K562 (cell line): ENCODE measurements around the gene ADSS1. TPM values are rescaled to one million over a fixed set of nuclear protein-coding genes. Genes with fewer than 3 reads are reported as not detected.

ENCODE experiments used
- ATAC-seq: fragments of 200-7000 bp; cut with Tn5 transposase; 3 replicates; pipeline ENCODE4 v1.9.1; 2020; ENCODE audit warnings: moderate library complexity
- BruUV-seq: library from RNA; stranded (reverse); fragments of 400-500 nt; replicated peaks from 2 replicates; lab custom pipeline; 2021; lab: Mats Ljungman, UMichigan
- CTCF ChIA-PET: fragments of 300-600 bp; formaldehyde crosslinking; extraction: SDS; loops from one replicate; lab custom pipeline; 2021; ENCODE audit warnings: low intra/inter-chr PET ratio; lab: Yijun Ruan, JAX
- POLR2A ChIA-PET: fragments of 300-600, 350-650 bp; sonication (Branson Sonifier 250); formaldehyde crosslinking; extraction: SDS; loops from one replicate; lab custom pipeline; 2021; ENCODE audit warnings: antibody characterized with exemption, inconsistent platforms; lab: Yijun Ruan, JAX
- DNase-seq, 4 experiments: peaks; one replicate each; pipeline versions ENCODE4 v3.0.0 to v3.0.0-alpha.2; 2011 to 2018; ENCODE audit warnings: low spot score in 3 of 4, mixed read lengths in 3 of 4; ENCODE audit errors: extremely low read depth in 1 of 4
- FAIRE-seq: peaks from 2 replicates; lab custom pipeline; 2011; peaks lifted over from hg19 to GRCh38; lab: Jason Lieb, UNC
- H2AFZ ChIP-seq: 2 replicates; pipeline ENCODE4 v1.6.0; 2011; ENCODE audit warnings: low read depth, low read length, control low read depth, inconsistent platforms
- H3K27ac ChIP-seq: fragments of 200-600 bp; 3 replicates; pipeline ENCODE4 v1.8.0; 2011; ENCODE audit warnings: low read depth, mild to moderate bottlenecking, control low read depth, inconsistent platforms, low read length, moderate library complexity, mixed read lengths; ENCODE audit errors: extremely low read depth
- H3K27me3 ChIP-seq, 2 experiments: fragments of 300-600 bp in 1 of 2; 2 replicates in 1 of 2; 3 replicates in 1 of 2; pipeline versions ENCODE4 v1.6.0 to v1.8.0; 2011; ENCODE audit warnings: inconsistent platforms in 2 of 2, low read length in 2 of 2, mild to moderate bottlenecking in 1 of 2, mixed read lengths in 1 of 2, moderate library complexity in 1 of 2; ENCODE audit not compliant: control insufficient read depth in 2 of 2, insufficient read depth in 2 of 2
- H3K36me3 ChIP-seq: fragments of 300-600 bp; 3 replicates; pipeline ENCODE4 v1.8.0; 2011; ENCODE audit warnings: mild to moderate bottlenecking, low read length, inconsistent platforms; ENCODE audit not compliant: control insufficient read depth, insufficient read depth
- H3K4me1 ChIP-seq, 2 experiments: fragments of 200-600 bp in 1 of 2; replicated peaks in 1 of 2; 2 replicates in 1 of 2; 3 replicates in 1 of 2; pipeline versions ENCODE4 v1.5.1 to v1.8.0; 2011; ENCODE audit warnings: inconsistent platforms in 2 of 2, low read length in 2 of 2, mild to moderate bottlenecking in 1 of 2, mixed read lengths in 1 of 2, moderate library complexity in 1 of 2; ENCODE audit not compliant: control insufficient read depth in 2 of 2, insufficient read depth in 2 of 2
- H3K4me2 ChIP-seq: 2 replicates; pipeline ENCODE4 v1.6.1; 2011; ENCODE audit warnings: low read length, control low read depth, inconsistent platforms, mixed read lengths; ENCODE audit not compliant: insufficient read depth
- H3K4me3 ChIP-seq: fragments of 200-600 bp; sonication (generic), shearing (Covaris generic); 2 replicates; pipeline ENCODE4 v1.5.1; 2016; ENCODE audit warnings: control low read depth, inconsistent platforms
- H3K79me2 ChIP-seq: fragments of 200-600 bp; 3 replicates; pipeline ENCODE4 v1.8.0; 2011; ENCODE audit warnings: low read length, inconsistent platforms; ENCODE audit not compliant: control insufficient read depth, insufficient read depth
- H3K9ac ChIP-seq, 2 experiments: 2 replicates each; pipeline versions ENCODE4 v1.6.0 to v1.6.1; 2011; ENCODE audit warnings: low read depth in 2 of 2, low read length in 2 of 2, control low read depth in 1 of 2, inconsistent platforms in 1 of 2, mild to moderate bottlenecking in 1 of 2, mixed read lengths in 1 of 2; ENCODE audit not compliant: insufficient read depth in 1 of 2
- H3K9me1 ChIP-seq: one replicate; pipeline ENCODE4 v1.6.0; 2011; ENCODE audit warnings: inconsistent platforms, mild to moderate bottlenecking, low read length, moderate library complexity; ENCODE audit not compliant: control insufficient read depth, insufficient read depth
- H3K9me3 ChIP-seq: replicated peaks from 2 replicates; pipeline ENCODE4 v1.5.1; 2011; ENCODE audit warnings: low read depth, low read length, inconsistent platforms; ENCODE audit not compliant: control insufficient read depth, insufficient read depth
- H4K20me1 ChIP-seq: replicated peaks from 2 replicates; pipeline ENCODE4 v1.6.1; 2011; ENCODE audit warnings: low read length, inconsistent platforms, mixed read lengths; ENCODE audit not compliant: control insufficient read depth, insufficient read depth
- BCLAF1 ChIP-seq, 2 experiments: fragments of 450-650 bp in 1 of 2; IDR thresholded peaks; 2 replicates each; pipeline ENCODE4 v1.6.1; 2011 to 2017; ENCODE audit warnings: low read depth in 2 of 2, antibody characterized with exemption in 1 of 2, borderline replicate concordance in 1 of 2, low read length in 1 of 2, mild to moderate bottlenecking in 1 of 2, mixed read lengths in 1 of 2; ENCODE audit not compliant: control insufficient read depth in 1 of 2
- BRD4 ChIP-seq: fragments of 200-600 bp; sonication (generic); IDR thresholded peaks from 2 replicates; pipeline ENCODE4 v1.6.1; 2017; ENCODE audit warnings: inconsistent platforms
- CBX2 ChIP-seq: fragments of 200-600 bp; sonication (generic); IDR thresholded peaks from one replicate; pipeline ENCODE4 v1.6.1; 2012; ENCODE audit warnings: mild to moderate bottlenecking, low read length, inconsistent platforms; ENCODE audit not compliant: insufficient read depth, poor library complexity, severe bottlenecking
- ESRRA ChIP-seq: fragments of 450-650 bp; IDR thresholded peaks from 2 replicates; pipeline ENCODE4 v1.6.1; 2014; ENCODE audit warnings: low read depth, mild to moderate bottlenecking, moderate library complexity, borderline replicate concordance
- HDAC1 ChIP-seq, 2 experiments: fragments of 450-650 bp; IDR thresholded peaks; 2 replicates each; pipeline ENCODE4 v1.6.1; 2016 to 2017; ENCODE audit warnings: inconsistent platforms in 1 of 2, mild to moderate bottlenecking in 1 of 2, moderate library complexity in 1 of 2
- NCOA6 ChIP-seq: fragments of 450-650 bp; IDR thresholded peaks from 2 replicates; pipeline ENCODE4 v1.6.1; 2017; ENCODE audit warnings: mild to moderate bottlenecking
- POLR2G ChIP-seq: fragments of 200-400 bp; formaldehyde crosslinking; IDR thresholded peaks from 2 replicates; pipeline ENCODE4 v1.6.1; 2017; ENCODE audit warnings: low read depth, mild to moderate bottlenecking, antibody characterized with exemption, low read length, moderate library complexity
- SMARCC2 ChIP-seq: fragments of 450-650 bp; IDR thresholded peaks from 2 replicates; pipeline ENCODE4 v1.6.1; 2017; ENCODE audit warnings: antibody characterized with exemption, moderate library complexity, mild to moderate bottlenecking, low read depth
- SUPT5H ChIP-seq: fragments of 450-650 bp; IDR thresholded peaks from 2 replicates; pipeline ENCODE4 v1.6.1; 2016
- UBTF ChIP-seq, 2 experiments: IDR thresholded peaks; 2 replicates each; pipeline ENCODE4 v1.6.1; 2012; ENCODE audit warnings: improper control_type of control experiment in 2 of 2, low read depth in 2 of 2, low read length in 2 of 2, borderline replicate concordance in 1 of 2
- ZNF449 ChIP-seq: fragments of 250-450 bp; sonication (Bioruptor Pico); IDR thresholded peaks from 2 replicates; pipeline ENCODE4 v1.8.0; 2022; ENCODE audit warnings: moderate library complexity, mild to moderate bottlenecking, inconsistent platforms
- WGBS: fragments of 100-300 bp; shearing (Covaris generic); methylation state at CpG from one replicate; pipeline ENCODE4 v1.1.6; 2016; ENCODE audit warnings: low coverage, mixed read lengths; ENCODE audit not compliant: insufficient coverage; ENCODE audit errors: missing lambda C conversion rate; 5-methylcytosine and 5-hydroxymethylcytosine counted together
- in situ Hi-C: fragments of 300-500 bp; cut with MboI; formaldehyde crosslinking; loops from 4 replicates; pipeline ENCODE4 v1.15.0; 2018; ENCODE audit warnings: inconsistent platforms, mixed read lengths
- intact Hi-C: fragments of 100-400 bp; cut with micrococcal nuclease; formaldehyde crosslinking; loops from 2 replicates; pipeline ENCODE4 v1.14.2; 2022
- polyA plus RNA-seq, 8 experiments: library from polyadenylated mRNA; depleted of rRNA in 4 of 8; stranded (reverse) in 5 of 8; unstranded in 3 of 8; fragments of >200 nt; fragmentation: Nextera tagmentation in 2 of 8; fragmentation: Illumina TruSeq in 1 of 8; extraction: Ambion mirVana in 2 of 8; extraction: Trizol in 1 of 8; gene quantifications; 2 replicates each; pipeline versions ENCODE4 v1.2.1 to v1.2.3, GENCODE V29; 2011 to 2014; ENCODE audit warnings: inconsistent platforms in 1 of 8, missing spikeins in 1 of 8
- total RNA-seq, 7 experiments: library from RNA; depleted of rRNA in 6 of 7; stranded (reverse); fragments of >200 nt in 6 of 7; fragmentation: Illumina TruSeq in 2 of 7; extraction: Trizol in 2 of 7; gene quantifications; 2 replicates each; pipeline versions ENCODE4 v1.2.1 to v1.2.3, GENCODE V29; 2011 to 2021; ENCODE audit warnings: low replicate concordance in 1 of 7

The ADSS1 gene
- total and polyA plus RNA-seq, 9 of the 15 experiments (the other 6 are each of a cell fraction or from before 2014, with no cell fraction given) = 0.53 to 5.9 (median 3.9) TPM

GRCh38 chr14:104767634-104767918 is 43.5 kb downstream of the ADSS1 start (continued):
- TF ChIP-seq BCLAF1 (IDR thresholded peaks at IDR 0.05; ENCODE audit: borderline replicate concordance in 1 of 2, control insufficient read depth in 1 of 2, low read depth in 2 of 2, low read length in 1 of 2) = no peak
- TF ChIP-seq SMARCC2 = no peak
- TF ChIP-seq BRD4 = no peak

GRCh38 chr14:104768437-104769323 is 44.7 kb downstream of the ADSS1 start:
- BruUV-seq = no TSS peak
- intact Hi-C loops (loop anchor here (1.0 to 10.0 kb wide), 3 partner anchors 30 to 106 kb away; no protein-coding TSS in a partner anchor), in situ Hi-C loops (loop anchor here (5.0 kb wide), 1 partner anchor 54 kb away; no protein-coding TSS in a partner anchor)
- Histone ChIP-seq H3K9me1 (no peaks in the 10 kb centered on the region), H3K9me3 (peaks cover 6% of the 10 kb centered on the region; the same call in 1 of the 2 replicates), H3K79me2 (no peaks in the 10 kb centered on the region), H3K9ac (peak overlapping the region; percentile 46 to 77; a peak in 3 of 4 replicates), H3K27me3 (no peaks in the 10 kb centered on the region), H3K36me3 (peaks cover 38% of the 10 kb centered on the region; the same call in 1 of the 3 replicates), H3K4me3 (no peak overlapping the region), H4K20me1 (no peaks in the 10 kb centered on the region), H3K4me1 (peaks cover 6 to 33% of the 10 kb centered on the region in 2 experiments; a peak in 4 of 5 replicates), H2AFZ (peak overlapping the region; percentile 76), H3K27ac (peak overlapping the region; percentile 78), H3K4me2 (peak overlapping the region; percentile 49)
- CTCF ChIA-PET = interaction anchor here (1.1 to 2.4 kb wide), 2 partner anchors 56 to 57 kb away, joined by 3 to 13 read pairs; no protein-coding TSS in a partner anchor
- WGBS = 0% methylated on average over 4 of the region's 25 CpGs
- peak; percentile 94 for ATAC-seq
- peak; percentile 79 for FAIRE-seq
- POLR2A ChIA-PET = interaction anchor here (0.5 to 0.8 kb wide), 5 partner anchors 10 to 186 kb away, joined by 3 to 5 read pairs (median 3); partner anchors contain the start of gene SIVA1
- DNase-seq = peak; percentile 83 to 89 (median 85)
- peak; percentile 61 for TF ChIP-seq SUPT5H
- TF ChIP-seq NCOA6 = no peak
- no peak for TF ChIP-seq CBX2
- no peak for TF ChIP-seq ZNF449 (CRISPR knock-in tag)
- TF ChIP-seq ESRRA = peak; percentile 70
- TF ChIP-seq UBTF (IDR thresholded peaks at IDR 0.05; ENCODE audit: borderline replicate concordance in 1 of 2, low read depth in 2 of 2, low read length in 2 of 2) = no peak
- TF ChIP-seq HDAC1 (IDR thresholded peaks at IDR 0.05) = peak in 1 of 2 experiments; percentile 51; a peak in 1 of 4 replicates
- peak; percentile 54 for TF ChIP-seq POLR2G
